Measurements from ENCODE around the gene SCAF8. TPM values are rescaled to one million over a fixed set of nuclear protein-coding genes. Genes with fewer than 3 reads are reported as not detected.
A peak's percentile ranks its signal among the peaks of the same experiment; 100 is the strongest.

The SCAF8 gene
- total and polyA plus RNA-seq, 9 of the 15 experiments (the other 6 are each of a cell fraction or from before 2014, with no cell fraction given): 10.5 to 46.6 (median 23.2) TPM

DNA sequence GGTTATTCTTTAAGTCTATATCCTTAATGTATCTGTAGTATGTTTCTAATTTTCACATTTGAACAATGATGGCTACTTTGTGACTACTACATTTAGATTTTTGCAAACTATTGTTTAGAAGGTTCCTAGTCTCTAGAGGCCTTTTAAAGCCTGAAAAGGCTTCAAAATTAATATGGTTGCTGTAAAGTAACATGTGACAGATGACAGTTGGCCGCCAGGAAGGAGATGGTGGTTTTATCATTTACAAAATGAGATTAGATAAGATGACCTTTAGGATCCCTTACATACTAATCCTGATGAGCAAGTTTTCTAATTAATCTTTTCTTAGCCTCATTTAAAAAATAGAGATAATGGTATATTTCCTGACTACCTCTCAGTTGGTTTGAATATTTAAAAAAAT is 18.8 kb downstream of the SCAF8 start (continued):
- TF ChIP-seq, protein P1, sequence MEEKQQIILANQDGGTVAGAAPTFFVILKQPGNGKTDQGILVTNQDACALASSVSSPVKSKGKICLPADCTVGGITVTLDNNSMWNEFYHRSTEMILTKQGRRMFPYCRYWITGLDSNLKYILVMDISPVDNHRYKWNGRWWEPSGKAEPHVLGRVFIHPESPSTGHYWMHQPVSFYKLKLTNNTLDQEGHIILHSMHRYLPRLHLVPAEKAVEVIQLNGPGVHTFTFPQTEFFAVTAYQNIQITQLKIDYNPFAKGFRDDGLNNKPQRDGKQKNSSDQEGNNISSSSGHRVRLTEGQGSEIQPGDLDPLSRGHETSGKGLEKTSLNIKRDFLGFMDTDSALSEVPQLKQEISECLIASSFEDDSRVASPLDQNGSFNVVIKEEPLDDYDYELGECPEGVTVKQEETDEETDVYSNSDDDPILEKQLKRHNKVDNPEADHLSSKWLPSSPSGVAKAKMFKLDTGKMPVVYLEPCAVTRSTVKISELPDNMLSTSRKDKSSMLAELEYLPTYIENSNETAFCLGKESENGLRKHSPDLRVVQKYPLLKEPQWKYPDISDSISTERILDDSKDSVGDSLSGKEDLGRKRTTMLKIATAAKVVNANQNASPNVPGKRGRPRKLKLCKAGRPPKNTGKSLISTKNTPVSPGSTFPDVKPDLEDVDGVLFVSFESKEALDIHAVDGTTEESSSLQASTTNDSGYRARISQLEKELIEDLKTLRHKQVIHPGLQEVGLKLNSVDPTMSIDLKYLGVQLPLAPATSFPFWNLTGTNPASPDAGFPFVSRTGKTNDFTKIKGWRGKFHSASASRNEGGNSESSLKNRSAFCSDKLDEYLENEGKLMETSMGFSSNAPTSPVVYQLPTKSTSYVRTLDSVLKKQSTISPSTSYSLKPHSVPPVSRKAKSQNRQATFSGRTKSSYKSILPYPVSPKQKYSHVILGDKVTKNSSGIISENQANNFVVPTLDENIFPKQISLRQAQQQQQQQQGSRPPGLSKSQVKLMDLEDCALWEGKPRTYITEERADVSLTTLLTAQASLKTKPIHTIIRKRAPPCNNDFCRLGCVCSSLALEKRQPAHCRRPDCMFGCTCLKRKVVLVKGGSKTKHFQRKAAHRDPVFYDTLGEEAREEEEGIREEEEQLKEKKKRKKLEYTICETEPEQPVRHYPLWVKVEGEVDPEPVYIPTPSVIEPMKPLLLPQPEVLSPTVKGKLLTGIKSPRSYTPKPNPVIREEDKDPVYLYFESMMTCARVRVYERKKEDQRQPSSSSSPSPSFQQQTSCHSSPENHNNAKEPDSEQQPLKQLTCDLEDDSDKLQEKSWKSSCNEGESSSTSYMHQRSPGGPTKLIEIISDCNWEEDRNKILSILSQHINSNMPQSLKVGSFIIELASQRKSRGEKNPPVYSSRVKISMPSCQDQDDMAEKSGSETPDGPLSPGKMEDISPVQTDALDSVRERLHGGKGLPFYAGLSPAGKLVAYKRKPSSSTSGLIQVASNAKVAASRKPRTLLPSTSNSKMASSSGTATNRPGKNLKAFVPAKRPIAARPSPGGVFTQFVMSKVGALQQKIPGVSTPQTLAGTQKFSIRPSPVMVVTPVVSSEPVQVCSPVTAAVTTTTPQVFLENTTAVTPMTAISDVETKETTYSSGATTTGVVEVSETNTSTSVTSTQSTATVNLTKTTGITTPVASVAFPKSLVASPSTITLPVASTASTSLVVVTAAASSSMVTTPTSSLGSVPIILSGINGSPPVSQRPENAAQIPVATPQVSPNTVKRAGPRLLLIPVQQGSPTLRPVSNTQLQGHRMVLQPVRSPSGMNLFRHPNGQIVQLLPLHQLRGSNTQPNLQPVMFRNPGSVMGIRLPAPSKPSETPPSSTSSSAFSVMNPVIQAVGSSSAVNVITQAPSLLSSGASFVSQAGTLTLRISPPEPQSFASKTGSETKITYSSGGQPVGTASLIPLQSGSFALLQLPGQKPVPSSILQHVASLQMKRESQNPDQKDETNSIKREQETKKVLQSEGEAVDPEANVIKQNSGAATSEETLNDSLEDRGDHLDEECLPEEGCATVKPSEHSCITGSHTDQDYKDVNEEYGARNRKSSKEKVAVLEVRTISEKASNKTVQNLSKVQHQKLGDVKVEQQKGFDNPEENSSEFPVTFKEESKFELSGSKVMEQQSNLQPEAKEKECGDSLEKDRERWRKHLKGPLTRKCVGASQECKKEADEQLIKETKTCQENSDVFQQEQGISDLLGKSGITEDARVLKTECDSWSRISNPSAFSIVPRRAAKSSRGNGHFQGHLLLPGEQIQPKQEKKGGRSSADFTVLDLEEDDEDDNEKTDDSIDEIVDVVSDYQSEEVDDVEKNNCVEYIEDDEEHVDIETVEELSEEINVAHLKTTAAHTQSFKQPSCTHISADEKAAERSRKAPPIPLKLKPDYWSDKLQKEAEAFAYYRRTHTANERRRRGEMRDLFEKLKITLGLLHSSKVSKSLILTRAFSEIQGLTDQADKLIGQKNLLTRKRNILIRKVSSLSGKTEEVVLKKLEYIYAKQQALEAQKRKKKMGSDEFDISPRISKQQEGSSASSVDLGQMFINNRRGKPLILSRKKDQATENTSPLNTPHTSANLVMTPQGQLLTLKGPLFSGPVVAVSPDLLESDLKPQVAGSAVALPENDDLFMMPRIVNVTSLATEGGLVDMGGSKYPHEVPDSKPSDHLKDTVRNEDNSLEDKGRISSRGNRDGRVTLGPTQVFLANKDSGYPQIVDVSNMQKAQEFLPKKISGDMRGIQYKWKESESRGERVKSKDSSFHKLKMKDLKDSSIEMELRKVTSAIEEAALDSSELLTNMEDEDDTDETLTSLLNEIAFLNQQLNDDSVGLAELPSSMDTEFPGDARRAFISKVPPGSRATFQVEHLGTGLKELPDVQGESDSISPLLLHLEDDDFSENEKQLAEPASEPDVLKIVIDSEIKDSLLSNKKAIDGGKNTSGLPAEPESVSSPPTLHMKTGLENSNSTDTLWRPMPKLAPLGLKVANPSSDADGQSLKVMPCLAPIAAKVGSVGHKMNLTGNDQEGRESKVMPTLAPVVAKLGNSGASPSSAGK (IDR thresholded peaks at IDR 0.05): peak; percentile 52
- TF ChIP-seq ETV1 (tag; conservative IDR thresholded peaks at IDR 0.05; ENCODE audit: low read depth): 0 out of 2 replicates have a peak, but pooled peaks have one; percentile 8
- TF ChIP-seq EWSR1 (IDR thresholded peaks at IDR 0.05; ENCODE audit: borderline replicate concordance, low read depth, partially characterized antibody): no peak
- TF ChIP-seq EP300 (IDR thresholded peaks at IDR 0.05; ENCODE audit: low read length): peak; percentile 25; the same call in 1 of the 2 replicates
- TF ChIP-seq ZNF311 (CRISPR knock-in tag; IDR thresholded peaks at IDR 0.05): peak; percentile 68; the same call in 1 of the 2 replicates

Data from K562 (cell line).